ENCODE results near the gene HAND2. TPM values are rescaled to one million over a fixed set of nuclear protein-coding genes. Genes with fewer than 3 reads are reported as not detected.

HAND2 gene
- polyA plus RNA-seq, 4 donors: 1.2 TPM; not detected in 3

- peak in 1 of 4 donors; percentile 25 for DNase-seq (ENCODE audit: low read depth in 4 of 4, low spot score in 3 of 4)
These were observed 6.9 kb upstream of the HAND2 start for GRCh38 chr4:173536808-173537429.

- peak in 1 of 4 donors; percentile 13 for DNase-seq (ENCODE audit: low read depth in 4 of 4, low spot score in 3 of 4)
These were observed 5.9 kb upstream of the HAND2 start for GRCh38 chr4:173535957-173536356.

GRCh38 chr4:173535165-173535902 lies 5.3 kb upstream of the HAND2 start:
- DNase-seq (ENCODE audit: low read depth in 4 of 4, low spot score in 3 of 4): no peak

GRCh38 chr4:173534434-173534833 lies 4.4 kb upstream of the HAND2 start:
- no peak for DNase-seq (ENCODE audit: low read depth in 4 of 4, low spot score in 3 of 4)

- DNase-seq (ENCODE audit: low read depth in 4 of 4, low spot score in 3 of 4): no peak
These were observed 2.9 kb upstream of the HAND2 start for GRCh38 chr4:173532725-173533511.

- DNase-seq (ENCODE audit: low read depth in 4 of 4, low spot score in 3 of 4): peak in 1 of 4 donors; percentile 7
These were observed 1.3 kb upstream of the HAND2 start for GRCh38 chr4:173531086-173531965.

GRCh38 chr4:173530326-173531085 lies 477 bp upstream of the HAND2 start:
- no peak for DNase-seq (ENCODE audit: low read depth in 4 of 4, low spot score in 3 of 4)

GRCh38 chr4:173528378-173529321 lies 1.4 kb downstream of the HAND2 start:
- DNase-seq (ENCODE audit: low read depth in 4 of 4, low spot score in 3 of 4): peak in 1 of 4 donors; percentile 16

- DNase-seq (ENCODE audit: low read depth in 4 of 4, low spot score in 3 of 4): peak in 1 of 4 donors; percentile 28
These were observed 2.7 kb downstream of the HAND2 start for GRCh38 chr4:173527103-173527891.

GRCh38 chr4:173526724-173527102 lies 3.3 kb downstream of the HAND2 start:
- no peak for DNase-seq (ENCODE audit: low read depth in 4 of 4, low spot score in 3 of 4)

GRCh38 chr4:173526027-173526482 lies 4.0 kb downstream of the HAND2 start:
- no peak for DNase-seq (ENCODE audit: low read depth in 4 of 4, low spot score in 3 of 4)

- DNase-seq (ENCODE audit: low read depth in 4 of 4, low spot score in 3 of 4): no peak
These were observed 4.7 kb downstream of the HAND2 start for GRCh38 chr4:173525118-173526011.

GRCh38 chr4:173524218-173525117 lies 5.6 kb downstream of the HAND2 start:
- no peak for DNase-seq (ENCODE audit: low read depth in 4 of 4, low spot score in 3 of 4)

GRCh38 chr4:173522951-173523395 lies 7.1 kb downstream of the HAND2 start:
- DNase-seq (ENCODE audit: low read depth in 4 of 4, low spot score in 3 of 4): no peak

- DNase-seq (ENCODE audit: low read depth in 4 of 4, low spot score in 3 of 4): peak in 1 of 4 donors; percentile 59
These were observed 7.7 kb downstream of the HAND2 start for GRCh38 chr4:173522160-173522950.

Data from right renal pelvis (tissue), 4 donors.